KOPT-K1 (cell line): Measurements from ENCODE around the gene AAMDC.
"Not testable (repeated sequence)": the region's sequence is repeated elsewhere in the genome, so short reads cannot be mapped to it uniquely, and the experiment has no call there.

Experiments
- H3K27ac ChIP-seq: fragments of 200-600 bp; sonication (generic); 2 replicates; pipeline ENCODE4 v1.5.1; 2016; ENCODE audit warnings: antibody characterized with exemption, mild to moderate bottlenecking, low read depth, low read length; ENCODE audit not compliant: poor library complexity, severe bottlenecking
- H3K36me3 ChIP-seq: fragments of 200-600 bp; sonication (generic); 2 replicates; pipeline ENCODE4 v1.5.1; 2017; ENCODE audit warnings: antibody characterized with exemption, mild to moderate bottlenecking, low read length, moderate library complexity; ENCODE audit not compliant: insufficient read depth
- H3K9me3 ChIP-seq: fragments of 200-600 bp; sonication (generic); 2 replicates; pipeline ENCODE4 v1.5.1; 2017; ENCODE audit warnings: antibody characterized with exemption, low read length, mild to moderate bottlenecking; ENCODE audit not compliant: insufficient read depth, poor library complexity, severe bottlenecking

AAMDC gene

DNA sequence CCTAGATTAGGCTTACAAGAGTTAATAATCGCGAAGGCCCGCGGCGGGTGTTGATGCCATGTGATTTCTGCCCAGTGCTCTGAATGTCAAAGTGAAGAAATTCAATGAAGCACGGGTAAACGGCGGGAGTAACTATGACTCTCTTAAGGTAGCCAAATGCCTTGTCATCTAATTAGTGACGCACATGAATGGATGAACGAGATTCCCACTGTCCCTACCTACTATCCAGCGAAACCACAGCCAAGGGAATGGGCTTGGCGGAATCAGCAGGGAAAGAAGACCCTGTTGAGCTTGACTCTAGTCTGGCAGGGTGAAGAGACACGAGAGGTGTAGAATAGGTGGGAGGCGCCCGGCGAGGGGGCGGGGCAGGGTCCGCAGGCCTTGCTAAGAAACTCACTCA, 65.5 kb downstream of the AAMDC start:
- Histone ChIP-seq H3K36me3 (peaks cover 65% of the 10 kb centered on the region), H3K9me3 (no peaks in the 10 kb centered on the region), H3K27ac (no peak overlapping the region)

DNA sequence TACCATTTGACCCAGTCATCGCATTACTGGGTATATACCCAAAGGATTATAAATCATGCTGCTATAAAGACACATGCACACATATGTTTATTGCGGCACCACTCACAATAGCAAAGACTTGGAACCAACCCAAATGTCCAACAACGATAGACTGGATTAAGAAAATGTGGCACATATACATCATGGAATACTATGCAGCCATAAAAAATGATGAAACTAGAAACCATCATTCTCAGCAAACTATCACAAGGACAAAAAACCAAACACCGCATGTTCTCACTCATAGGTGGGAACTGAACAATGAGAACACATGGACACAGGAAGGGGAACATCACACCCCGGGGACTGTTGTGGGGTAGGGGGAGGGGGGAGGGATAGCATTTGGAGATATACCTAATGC, 68.1 kb downstream of the AAMDC start:
- not testable (repeated sequence) for H3K9me3 ChIP-seq, H3K27ac ChIP-seq
- peaks cover 50% of the 10 kb centered on the region for H3K36me3 ChIP-seq

DNA sequence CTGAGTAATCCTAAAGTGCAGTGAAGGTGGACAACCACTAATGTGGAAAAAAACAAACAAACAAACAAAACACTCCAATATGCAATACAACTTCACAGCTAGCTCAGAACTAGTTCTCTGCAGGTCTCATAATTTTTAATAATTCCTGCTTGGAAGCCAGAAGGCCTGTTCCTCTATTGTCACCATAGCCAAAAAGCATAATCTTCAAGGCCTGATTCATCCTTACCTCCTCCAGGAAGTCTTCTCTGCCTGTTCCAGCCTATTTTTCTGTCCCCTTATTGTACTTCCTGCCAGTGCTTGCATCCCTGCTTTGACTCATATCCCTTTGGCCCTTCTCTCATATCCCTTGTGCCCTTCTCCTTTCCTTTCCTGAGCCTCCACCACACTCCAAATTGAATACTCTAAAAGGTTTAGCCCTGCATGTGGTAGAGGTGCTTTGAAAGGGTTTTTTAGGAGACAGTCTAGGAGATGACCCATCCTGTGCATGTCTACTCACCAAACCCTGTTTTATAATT, 69.2 kb downstream of the AAMDC start:
- not testable (repeated sequence) for H3K27ac ChIP-seq, H3K9me3 ChIP-seq
- H3K36me3 ChIP-seq = peaks cover 49% of the 10 kb centered on the region

DNA sequence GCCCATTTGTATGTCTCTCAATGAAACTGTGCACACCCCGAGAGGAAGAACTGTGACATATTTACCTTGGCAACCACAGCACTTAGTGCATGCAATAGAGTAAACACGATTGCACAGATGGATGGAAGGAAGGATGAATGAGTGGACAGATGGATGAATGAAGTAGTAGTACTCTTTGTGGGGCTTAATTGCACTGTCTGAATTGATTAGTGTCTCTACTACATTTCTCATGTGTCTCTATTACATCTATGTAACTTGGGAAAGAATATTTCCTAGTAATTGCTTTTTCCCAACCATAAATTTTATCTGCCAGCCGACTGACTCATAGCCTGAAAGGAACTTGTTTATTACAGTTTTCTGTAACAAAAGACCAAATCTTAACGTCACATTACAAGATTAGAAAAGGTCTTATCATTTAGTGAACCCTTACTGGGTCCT, 69.7 kb downstream of the AAMDC start:
- H3K27ac ChIP-seq, H3K9me3 ChIP-seq: not testable (repeated sequence)
- H3K36me3 ChIP-seq = peaks cover 45% of the 10 kb centered on the region

DNA sequence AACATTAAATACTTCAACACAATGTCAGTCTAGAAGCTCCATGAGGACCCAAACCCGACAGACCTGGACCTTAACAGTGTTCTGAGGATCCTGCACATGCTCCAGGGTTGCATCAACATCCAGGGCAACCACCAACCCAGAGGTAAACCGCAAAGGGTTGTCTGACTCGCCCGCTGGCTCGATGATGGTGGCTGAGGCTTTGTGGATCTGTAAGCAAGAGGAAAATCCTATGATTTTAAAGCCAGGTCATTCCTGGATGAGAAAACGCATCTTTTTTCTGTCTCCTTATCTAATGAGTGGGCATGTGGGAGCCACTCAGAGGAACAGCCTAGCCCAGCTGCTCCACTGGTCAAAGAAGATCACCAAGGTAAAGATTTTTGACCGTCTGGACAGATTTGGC, 70.3 kb downstream of the AAMDC start:
- peaks cover 39% of the 10 kb centered on the region for H3K36me3 ChIP-seq
- H3K27ac ChIP-seq, H3K9me3 ChIP-seq: not testable (repeated sequence)

DNA sequence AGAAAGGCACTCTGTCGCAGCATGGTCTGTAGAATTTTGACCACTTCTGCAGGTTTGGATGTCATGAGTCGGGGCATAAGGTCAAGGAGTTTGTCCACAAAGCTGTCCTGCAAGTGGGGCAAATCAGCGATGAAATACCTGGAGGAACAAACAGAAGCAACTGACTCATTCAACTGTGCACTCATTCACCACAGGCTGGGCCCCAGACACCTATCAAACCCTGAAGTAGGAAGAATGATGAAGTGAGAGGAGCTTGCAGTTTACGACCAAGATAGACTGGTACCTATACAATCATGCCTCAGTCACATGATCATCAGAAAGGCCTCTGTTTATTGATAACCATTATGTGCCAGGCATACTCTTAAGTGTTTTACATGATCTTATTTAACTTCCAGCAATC, 70.8 kb downstream of the AAMDC start:
- H3K27ac ChIP-seq, H3K9me3 ChIP-seq: not testable (repeated sequence)
- peaks cover 36% of the 10 kb centered on the region for H3K36me3 ChIP-seq

DNA sequence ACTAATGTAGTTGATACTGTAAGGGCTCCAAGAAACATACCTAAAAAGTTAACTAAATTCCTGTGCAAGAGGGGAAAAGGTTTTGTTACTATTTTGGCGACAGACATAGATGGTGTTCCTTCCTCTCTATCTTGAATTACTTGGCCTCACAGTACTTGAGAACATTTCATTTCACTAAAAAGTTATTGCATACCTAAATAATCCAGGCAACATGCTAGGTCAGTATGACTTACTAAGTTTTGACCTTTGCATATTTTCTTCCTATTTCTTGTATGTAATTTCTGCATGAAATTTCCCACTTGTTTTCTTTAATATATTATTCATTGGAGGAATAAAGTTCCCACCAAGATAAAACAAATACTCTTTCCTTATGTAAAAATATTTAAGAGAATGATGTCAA, 74.0 kb downstream of the AAMDC start:
- peaks cover 36% of the 10 kb centered on the region for H3K36me3 ChIP-seq
- not testable (repeated sequence) for H3K9me3 ChIP-seq, H3K27ac ChIP-seq

DNA sequence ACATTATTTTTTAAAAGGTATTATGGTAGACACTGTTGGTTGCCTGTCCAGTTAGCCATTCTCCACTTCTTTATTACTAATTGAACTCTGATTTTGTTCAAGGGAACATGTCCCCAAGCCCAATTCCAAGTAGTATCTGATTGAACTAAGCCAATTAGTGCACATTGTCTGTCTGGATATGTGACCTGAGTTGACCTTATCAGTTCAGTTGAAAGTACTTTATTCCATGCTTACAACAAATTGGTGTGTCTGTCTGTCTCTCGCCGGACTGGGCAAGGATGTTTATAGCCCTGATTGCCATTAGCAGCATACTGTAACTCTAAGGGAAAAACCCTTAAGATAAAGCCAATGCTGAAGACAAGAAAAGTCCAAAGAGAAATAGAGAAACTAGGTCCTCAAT, 87.9 kb downstream of the AAMDC start:
- no peaks in the 10 kb centered on the region for H3K9me3 ChIP-seq
- H3K27ac ChIP-seq = no peak overlapping the region
- H3K36me3 ChIP-seq = peaks cover 36% of the 10 kb centered on the region

DNA sequence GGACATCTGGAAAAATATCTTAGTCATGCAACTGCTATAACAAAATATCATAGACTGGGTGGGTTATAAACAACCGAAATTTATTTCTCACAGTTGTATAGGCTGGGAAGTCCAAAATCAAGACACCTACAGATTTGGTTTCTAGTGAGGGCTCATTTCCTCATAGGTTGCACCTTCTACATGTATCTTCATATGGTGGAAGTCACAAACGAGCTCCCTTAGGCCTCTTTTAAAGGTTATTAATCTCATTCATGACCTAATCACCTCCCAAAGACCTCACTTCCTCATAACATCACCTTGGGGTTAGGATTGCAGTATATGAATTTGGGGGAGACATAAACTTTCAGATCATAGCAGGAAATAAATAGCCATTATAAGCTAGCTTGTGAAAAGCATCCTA, 88.3 kb downstream of the AAMDC start:
- H3K36me3 ChIP-seq = peaks cover 37% of the 10 kb centered on the region
- no peaks in the 10 kb centered on the region for H3K9me3 ChIP-seq
- H3K27ac ChIP-seq = no peak overlapping the region

DNA sequence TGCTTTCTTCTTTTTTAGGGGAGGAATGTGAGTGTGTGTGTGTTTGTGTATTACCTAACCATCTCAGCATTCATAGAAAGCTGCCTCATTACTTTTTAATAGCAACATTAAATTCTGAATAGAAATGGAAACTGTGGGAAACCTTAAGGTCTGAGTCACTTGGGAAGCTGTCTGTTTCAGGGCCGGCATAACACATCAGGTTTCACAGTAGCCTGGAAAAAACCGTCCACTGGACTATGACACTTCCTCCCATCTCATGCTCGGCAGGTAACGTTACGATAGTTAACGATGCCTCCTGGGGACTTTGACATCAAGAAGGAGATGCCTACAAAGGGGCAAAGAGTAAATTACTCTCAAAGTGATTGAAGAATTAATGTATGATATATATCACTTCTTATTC, 89.9 kb downstream of the AAMDC start:
- not testable (repeated sequence) for H3K27ac ChIP-seq, H3K9me3 ChIP-seq
- H3K36me3 ChIP-seq = peaks cover 41% of the 10 kb centered on the region

DNA sequence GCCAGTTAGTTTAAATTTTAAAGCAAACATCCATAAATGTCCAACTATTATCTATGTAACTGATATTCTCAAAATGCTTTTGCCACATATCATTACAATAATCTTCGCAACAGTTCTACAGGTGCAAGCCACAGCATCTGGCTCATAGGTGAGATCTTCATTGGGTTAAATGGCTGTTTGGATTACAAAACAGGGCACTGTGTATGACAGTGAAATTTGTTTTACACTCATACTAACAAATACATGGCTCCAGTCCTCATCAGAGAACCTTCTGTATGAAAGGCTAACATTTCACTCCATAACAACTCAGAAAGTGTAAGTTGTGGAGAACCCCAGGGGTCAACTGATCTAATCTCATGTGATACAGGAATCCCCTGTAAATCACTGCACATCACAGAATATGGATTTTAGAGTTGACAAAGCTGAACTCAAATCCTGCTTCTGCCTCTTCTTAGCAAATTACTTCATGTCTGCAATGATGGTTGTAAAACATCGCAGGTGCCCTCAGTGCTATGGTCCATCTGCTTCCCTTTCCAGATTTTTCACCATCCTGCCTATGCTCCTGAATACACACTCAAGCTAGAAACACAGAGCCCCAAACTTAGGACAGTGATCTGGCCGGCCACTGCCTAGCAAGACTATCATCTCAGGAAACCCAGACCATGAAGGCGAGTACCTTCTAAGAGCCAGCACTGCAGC, 92.8 kb downstream of the AAMDC start:
- not testable (repeated sequence) for H3K27ac ChIP-seq, H3K9me3 ChIP-seq
- peaks cover 32% of the 10 kb centered on the region for H3K36me3 ChIP-seq

DNA sequence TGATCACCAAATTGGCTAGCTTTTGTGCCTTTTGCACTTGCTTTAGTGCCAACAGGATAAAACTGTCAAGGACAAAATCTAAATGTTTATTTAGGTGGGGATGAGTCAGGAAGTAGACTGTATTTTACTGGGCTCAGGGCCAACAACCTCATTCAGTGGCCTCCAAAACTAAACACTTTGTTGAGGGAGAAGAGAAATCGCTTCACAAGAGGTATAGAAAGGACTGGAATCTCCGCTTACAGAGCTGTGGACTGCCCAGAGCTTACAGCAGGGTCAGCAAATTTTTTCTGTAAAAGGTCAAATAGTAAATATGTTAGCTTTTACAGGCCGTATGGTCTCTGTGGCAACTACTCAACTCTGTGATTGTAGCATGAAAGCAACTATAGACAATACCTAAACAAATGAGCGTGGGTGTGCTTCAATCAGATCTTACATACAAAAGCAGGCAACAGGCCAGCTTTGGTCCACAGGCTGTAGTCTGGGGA, 93.4 kb downstream of the AAMDC start:
- not testable (repeated sequence) for H3K27ac ChIP-seq
- H3K36me3 ChIP-seq = peaks cover 30% of the 10 kb centered on the region; the same call in 1 of the 2 replicates

DNA sequence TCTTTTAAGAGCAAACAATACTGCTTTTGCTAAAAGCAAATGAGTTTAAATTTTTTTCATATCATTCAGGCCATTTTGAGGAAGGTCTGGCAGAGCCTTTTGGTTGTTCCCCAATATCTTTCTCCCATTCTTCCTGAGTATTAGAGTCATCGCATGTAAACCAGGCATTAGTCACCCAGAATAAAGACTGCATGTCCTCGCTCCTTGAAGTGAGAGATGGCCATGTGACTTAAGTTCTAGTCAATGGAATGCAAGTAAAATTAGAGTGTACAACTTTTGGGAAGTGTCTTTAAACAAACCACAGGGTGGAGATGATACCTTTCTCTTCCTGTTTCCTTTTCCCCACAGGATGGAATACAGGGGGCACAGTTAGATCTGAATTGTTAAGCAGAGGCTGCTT, 96.8 kb downstream of the AAMDC start:
- H3K9me3 ChIP-seq, H3K27ac ChIP-seq: not testable (repeated sequence)
- peaks cover 27% of the 10 kb centered on the region; the same call in 1 of the 2 replicates for H3K36me3 ChIP-seq

More for the DNA sequence above, 93.4 kb downstream of the AAMDC start:
- not testable (repeated sequence) for H3K9me3 ChIP-seq
